Upper lobe of left lung (tissue), 6 donors: ENCODE results near the gene LSP1. TPM values are rescaled to one million over a fixed set of nuclear protein-coding genes. Genes with fewer than 3 reads are reported as not detected.
A peak's percentile ranks its signal among the peaks of the same experiment; 100 is the strongest.

Experiments used
- ATAC-seq, 2 donors: fragments of 200-7000 bp; cut with Tn5 transposase; one replicate each; pipeline ENCODE4 v1.9.1; 2022; ENCODE audit warnings: mild to moderate bottlenecking in 2 of 2, moderate library complexity in 2 of 2; ENCODE audit not compliant: low FRiP score in 2 of 2
- DNase-seq, 2 donors: peaks; one replicate each; pipeline ENCODE4 v3.0.0-alpha.2; 2019 to 2020
- H3K27ac ChIP-seq, 4 donors: fragments of 200-600 bp; sonication (generic); one replicate each; pipeline ENCODE4 v1.5.1; 2016 to 2019
- H3K27me3 ChIP-seq, 4 donors: fragments of 200-600 bp; sonication (generic); one replicate each; pipeline ENCODE4 v1.5.1; 2017 to 2019
- H3K36me3 ChIP-seq, 4 donors: fragments of 200-600 bp; sonication (generic); one replicate each; pipeline ENCODE4 v1.5.1; 2016 to 2019
- H3K4me1 ChIP-seq, 4 donors: fragments of 200-600 bp; sonication (generic); one replicate each; pipeline ENCODE4 v1.5.1; 2018 to 2019
- H3K4me3 ChIP-seq, 4 donors: fragments of 200-600 bp; sonication (generic); one replicate each; pipeline ENCODE4 v1.5.1; 2017 to 2019; ENCODE audit warnings: mild to moderate bottlenecking in 2 of 4, moderate library complexity in 1 of 4
- H3K9me3 ChIP-seq, 4 donors: fragments of 200-600 bp; sonication (generic); one replicate each; pipeline ENCODE4 v1.5.1; 2018 to 2019
- EP300 ChIP-seq, 4 donors: sonication (generic); formaldehyde crosslinking; IDR thresholded peaks; one replicate each; pipeline ENCODE4 v1.5.1; 2017; ENCODE audit warnings: antibody characterized with exemption in 4 of 4, control low read depth in 2 of 4
- POLR2A ChIP-seq, 4 donors: fragments of 450-650 bp; IDR thresholded peaks; one replicate each; pipeline ENCODE4 v1.5.1; 2016 to 2017; ENCODE audit warnings: antibody characterized with exemption in 4 of 4, mild to moderate bottlenecking in 2 of 4
- POLR2AphosphoS5 ChIP-seq, 2 donors: sonication (generic); formaldehyde crosslinking; IDR thresholded peaks; one replicate each; pipeline ENCODE4 v1.5.1; 2017; ENCODE audit warnings: antibody characterized with exemption in 2 of 2
- WGBS, 2 donors: methylation state at CpG; one replicate each; pipeline ENCODE4 v1.1.5; 2017 to 2018; 5-methylcytosine and 5-hydroxymethylcytosine counted together
- total RNA-seq, 6 donors: library from RNA; depleted of rRNA in 4 of 6; stranded (reverse); fragments of >200 nt in 4 of 6; gene quantifications; one replicate each; pipeline versions ENCODE4 v1.1.0 to v1.2.1, GENCODE V29; 2016 to 2021
- TF ChIP-seq, protein P1 (sequence below), 6 experiments: fragments of 450-650 bp in 4 of 6; fragments of 200-600 bp in 2 of 6; sonication (generic) in 2 of 6; IDR thresholded peaks; one replicate each; pipeline ENCODE4 v1.5.1; 2016 to 2019; ENCODE audit warnings: antibody characterized with exemption in 6 of 6
- donor health status: DM: no; HTN: no; CAD: no; lungs with moderate emphysema.
- donor health status: DM: no; HTN: yes; CAD: no; lungs with severe emphysema.

LSP1 gene
- total RNA-seq, 6 donors from 2014 or later = 29.3 to 162 (median 66.2) TPM

DNA sequence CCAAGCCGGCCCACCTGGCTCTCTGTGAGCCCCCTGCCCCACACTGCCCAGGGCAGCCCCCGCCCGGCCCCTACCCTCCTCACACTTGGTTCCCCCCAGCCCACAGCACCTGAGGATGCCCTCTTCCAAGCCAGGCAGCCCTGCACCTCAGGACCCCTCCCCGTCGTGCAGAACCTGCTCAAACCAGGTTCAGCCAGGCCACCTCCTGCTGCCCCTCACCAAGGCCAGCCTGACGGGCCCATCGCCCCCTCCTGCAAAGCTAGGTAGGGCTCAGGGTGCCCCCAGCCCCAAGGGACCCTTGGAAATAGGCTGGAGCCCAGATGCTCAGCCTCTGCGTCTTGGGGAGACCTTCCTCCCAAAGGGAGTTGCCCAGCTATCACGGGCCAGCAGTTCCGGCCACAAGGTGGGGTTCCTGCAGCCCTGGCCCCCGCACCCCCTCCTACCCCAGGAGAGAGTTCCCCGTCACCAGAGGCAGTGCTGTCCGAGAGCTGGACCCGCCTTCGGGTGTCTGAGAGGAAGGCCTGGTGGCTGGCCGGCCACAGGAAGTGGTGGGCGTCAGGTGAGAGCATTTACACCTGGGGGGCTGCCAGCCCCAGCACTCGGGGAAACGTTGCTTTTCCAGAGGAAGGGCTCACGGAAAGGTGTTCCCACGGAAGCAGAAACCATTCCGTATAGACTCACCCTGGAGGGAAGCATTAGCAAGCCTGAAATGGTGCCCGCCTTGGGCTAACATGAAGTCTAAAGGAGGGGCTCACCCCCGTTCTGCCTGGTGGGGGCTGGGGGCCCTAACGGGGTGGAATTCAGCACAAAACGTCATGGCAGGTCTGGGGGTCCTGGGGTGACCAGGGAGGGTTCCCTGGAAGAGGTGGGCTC, 21.3 kb upstream of the LSP1 start:
- H3K27ac ChIP-seq = peak overlapping the region; percentile 24 to 76 (median 55)
- peak in 1 of 2 donors; percentile 63 for DNase-seq
- WGBS, 2 donors = 75 to 78% methylated on average over 17 to 22 of the region's 26 CpGs
- H3K27me3 ChIP-seq = no peaks in the 10 kb centered on the region
- no peaks in the 10 kb centered on the region for H3K36me3 ChIP-seq
- TF ChIP-seq EP300 (IDR thresholded peaks at IDR 0.05) (no peak), POLR2A (IDR thresholded peaks at IDR 0.05) (no peak), POLR2AphosphoS5 (IDR thresholded peaks at IDR 0.05) (no peak)
- TF ChIP-seq, protein P1, sequence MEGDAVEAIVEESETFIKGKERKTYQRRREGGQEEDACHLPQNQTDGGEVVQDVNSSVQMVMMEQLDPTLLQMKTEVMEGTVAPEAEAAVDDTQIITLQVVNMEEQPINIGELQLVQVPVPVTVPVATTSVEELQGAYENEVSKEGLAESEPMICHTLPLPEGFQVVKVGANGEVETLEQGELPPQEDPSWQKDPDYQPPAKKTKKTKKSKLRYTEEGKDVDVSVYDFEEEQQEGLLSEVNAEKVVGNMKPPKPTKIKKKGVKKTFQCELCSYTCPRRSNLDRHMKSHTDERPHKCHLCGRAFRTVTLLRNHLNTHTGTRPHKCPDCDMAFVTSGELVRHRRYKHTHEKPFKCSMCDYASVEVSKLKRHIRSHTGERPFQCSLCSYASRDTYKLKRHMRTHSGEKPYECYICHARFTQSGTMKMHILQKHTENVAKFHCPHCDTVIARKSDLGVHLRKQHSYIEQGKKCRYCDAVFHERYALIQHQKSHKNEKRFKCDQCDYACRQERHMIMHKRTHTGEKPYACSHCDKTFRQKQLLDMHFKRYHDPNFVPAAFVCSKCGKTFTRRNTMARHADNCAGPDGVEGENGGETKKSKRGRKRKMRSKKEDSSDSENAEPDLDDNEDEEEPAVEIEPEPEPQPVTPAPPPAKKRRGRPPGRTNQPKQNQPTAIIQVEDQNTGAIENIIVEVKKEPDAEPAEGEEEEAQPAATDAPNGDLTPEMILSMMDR (IDR thresholded peaks at IDR 0.05) = no peak
- no peak overlapping the region for H3K4me3 ChIP-seq
- H3K4me1 ChIP-seq = peaks cover 10 to 66% (median 47%) of the 10 kb centered on the region in 4 donors
- no peak for ATAC-seq
- no peaks in the 10 kb centered on the region for H3K9me3 ChIP-seq

- TF ChIP-seq POLR2AphosphoS5 (IDR thresholded peaks at IDR 0.05) (no peak), EP300 (IDR thresholded peaks at IDR 0.05) (no peak), POLR2A (IDR thresholded peaks at IDR 0.05) (no peak)
- TF ChIP-seq, protein P1 (IDR thresholded peaks at IDR 0.05) = peak; percentile 96 to 99 (median 98)
- peak in 1 of 2 donors; percentile 66 for ATAC-seq
- Histone ChIP-seq H3K4me3 (peak overlapping the region in 3 of 4 donors; percentile 6 to 21 (median 16)), H3K4me1 (peaks cover 10 to 59% (median 39%) of the 10 kb centered on the region in 4 donors), H3K27me3 (no peaks in the 10 kb centered on the region), H3K36me3 (no peaks in the 10 kb centered on the region), H3K27ac (peak overlapping the region; percentile 12 to 79 (median 67)), H3K9me3 (no peaks in the 10 kb centered on the region)
- WGBS, 2 donors = 23 to 46% methylated on average over 13 to 18 of the region's 40 CpGs
- DNase-seq = peak; percentile 57 to 95
Measured at GRCh38 chr11:1832211-1832919, 20.5 kb upstream of the LSP1 start.

GRCh38 chr11:1832920-1833295, 20.0 kb upstream of the LSP1 start:
- peaks cover 15 to 58% (median 35%) of the 10 kb centered on the region in 4 donors for H3K4me1 ChIP-seq
- peak overlapping the region in 1 of 4 donors; percentile 21 for H3K4me3 ChIP-seq
- H3K36me3 ChIP-seq = no peaks in the 10 kb centered on the region
- WGBS, 2 donors = 44 to 63% methylated on average over 13 of the region's 17 CpGs
- no peak for ATAC-seq
- peak overlapping the region; percentile 12 to 79 (median 57) for H3K27ac ChIP-seq
- no peaks in the 10 kb centered on the region for H3K9me3 ChIP-seq
- no peak for TF ChIP-seq POLR2AphosphoS5 (IDR thresholded peaks at IDR 0.05)
- no peak for TF ChIP-seq POLR2A (IDR thresholded peaks at IDR 0.05)
- TF ChIP-seq, protein P1 (IDR thresholded peaks at IDR 0.05) = no peak
- TF ChIP-seq EP300 (IDR thresholded peaks at IDR 0.05) = no peak
- no peaks in the 10 kb centered on the region for H3K27me3 ChIP-seq
- DNase-seq = peak in 1 of 2 donors; percentile 68

GRCh38 chr11:1834062-1834610, 18.7 kb upstream of the LSP1 start:
- 77 to 80% methylated on average over 13 to 14 of the region's 14 CpGs for WGBS, 2 donors
- Histone ChIP-seq H3K36me3 (no peaks in the 10 kb centered on the region), H3K27me3 (no peaks in the 10 kb centered on the region), H3K9me3 (no peaks in the 10 kb centered on the region), H3K27ac (peak overlapping the region; percentile 76 to 85 (median 81)), H3K4me1 (peaks cover 15 to 55% (median 37%) of the 10 kb centered on the region in 4 donors), H3K4me3 (no peak overlapping the region)
- peak; percentile 21 to 88 for ATAC-seq
- TF ChIP-seq POLR2AphosphoS5 (IDR thresholded peaks at IDR 0.05) (peak; percentile 27 to 52), EP300 (IDR thresholded peaks at IDR 0.05) (peak in 2 of 4 donors; percentile 7 to 73), POLR2A (IDR thresholded peaks at IDR 0.05) (peak in 1 of 4 donors; percentile 39)
- TF ChIP-seq, protein P1 (IDR thresholded peaks at IDR 0.05) = peak in 2 of 6 experiments; percentile 5 to 22
- peak; percentile 86 to 92 for DNase-seq
